Cardiac fibroblast (primary cell): ENCODE data around the gene ZDHHC20.

Experiments used
- DNase-seq, 2 donors: peaks; one replicate each; pipeline versions ENCODE4 v3.0.0 to v3.0.0-alpha.2; 2010; ENCODE audit warnings: low read depth in 2 of 2
- H3K4me3 ChIP-seq, 2 donors: replicated peaks in 1 of 2; 1 replicate in 1 of 2; 2 replicates in 1 of 2; pipeline ENCODE4 v1.5.1; 2011; ENCODE audit warnings: low read depth in 2 of 2, low read length in 2 of 2, mild to moderate bottlenecking in 2 of 2, moderate library complexity in 1 of 2
- CTCF ChIP-seq: IDR thresholded peaks from one replicate; pipeline ENCODE4 v1.5.1; 2011; ENCODE audit warnings: low read depth, mild to moderate bottlenecking, low read length, inconsistent platforms

ZDHHC20 gene

GRCh38 chr13:21322988-21323387 is 136.1 kb downstream of the ZDHHC20 start:
- no peak for DNase-seq
- no peak for TF ChIP-seq CTCF
- H3K4me3 ChIP-seq: no peak overlapping the region
